Endothelial cell of umbilical vein (primary cell): ENCODE measurements around the gene LPP.

ENCODE experiments used
- CTCF ChIP-seq, 2 donors: IDR thresholded peaks; 1 replicate in 1 of 2; 2 replicates in 1 of 2; pipeline ENCODE4 v1.5.1; 2011; ENCODE audit warnings: low read length in 2 of 2, mild to moderate bottlenecking in 2 of 2, moderate library complexity in 2 of 2, control low read depth in 1 of 2, inconsistent platforms in 1 of 2, low read depth in 1 of 2; ENCODE audit not compliant: insufficient read depth in 1 of 2; ENCODE audit errors: extremely low read depth in 1 of 2
- EZH2 ChIP-seq: IDR thresholded peaks from 2 replicates; pipeline ENCODE4 v1.6.1; 2012; ENCODE audit warnings: borderline replicate concordance, low read depth, mild to moderate bottlenecking, moderate library complexity, low read length, inconsistent platforms; ENCODE audit not compliant: severe bottlenecking
- MAX ChIP-seq: IDR thresholded peaks from 2 replicates; pipeline ENCODE4 v1.6.1; 2011; ENCODE audit not compliant: insufficient read depth, insufficient read length
- POLR2A ChIP-seq: IDR thresholded peaks from 2 replicates; pipeline ENCODE4 v1.6.1; 2012; ENCODE audit warnings: low read depth, mild to moderate bottlenecking, control low read depth, low read length

GRCh38 chr3:188624384-188624783 is 470.4 kb downstream of the LPP start:
- TF ChIP-seq CTCF (IDR thresholded peaks at IDR 0.05; ENCODE audit: extremely low read depth in 1 of 2, insufficient read depth in 1 of 2, low read depth in 1 of 2, low read length in 2 of 2) (no peak), POLR2A (no peak), MAX (no peak), EZH2 (no peak)
